ENCODE measurements around the gene WDR73. TPM values are rescaled to one million over a fixed set of nuclear protein-coding genes. Genes with fewer than 3 reads are reported as not detected.

WDR73 gene
- polyA plus RNA-seq, 1 of the 3 experiments (the other 2 are of a cell fraction) = 32.9 TPM

GRCh38 chr15:84629033-84629432, 25.1 kb downstream of the WDR73 start:
- Histone ChIP-seq H3K4me2 (no peak overlapping the region), H3K9me2 (no peaks in the 10 kb centered on the region), H3K9me3 (no peaks in the 10 kb centered on the region), H3K27me3 (ENCODE audit: insufficient read depth) (no peaks in the 10 kb centered on the region), H3F3A (replicated peaks; ENCODE audit: insufficient read depth) (peaks cover 20% of the 10 kb centered on the region), H3K27ac (ENCODE audit: low read depth in 2 of 2, low read length in 1 of 2) (no peak overlapping the region), H2AFZ (ENCODE audit: low read depth) (no peak overlapping the region), H4K20me1 (ENCODE audit: insufficient read depth) (peaks cover 2% of the 10 kb centered on the region; the same call in 1 of the 2 replicates), H3K4me3 (ENCODE audit: low read depth in 2 of 2, low read length in 1 of 2) (no peak overlapping the region), H3K4me1 (ENCODE audit: control insufficient read depth in 1 of 2, insufficient read depth in 2 of 2, low read depth in 1 of 2, low read length in 1 of 2) (peaks cover 13 to 15% of the 10 kb centered on the region in 2 experiments; a peak in 2 of 4 replicates), H3K9ac (no peak overlapping the region), H3K36me3 (replicated peaks in 1 of 2; ENCODE audit: control insufficient read depth in 1 of 2, insufficient read depth in 2 of 2, low read length in 1 of 2) (no peaks in the 10 kb centered on the region), H3K79me2 (ENCODE audit: insufficient read depth) (peaks cover 18% of the 10 kb centered on the region)
- DNase-seq = no peak
- ChIA-PET POLR2A (no interaction called here), CTCF (interaction anchor here (1.9 to 2.5 kb wide), 2 partner anchors 30 to 58 kb away, joined by 6 to 11 read pairs; no protein-coding TSS in a partner anchor)
- TF ChIP-seq PBX3 (IDR thresholded peaks at IDR 0.05) (no peak), NRF1 (IDR thresholded peaks at IDR 0.05; ENCODE audit: low read depth, low read length) (no peak), SMC3 (IDR thresholded peaks at IDR 0.05; ENCODE audit: low read depth, low read length) (no peak), GATA2 (CRISPR knock-in tag; IDR thresholded peaks at IDR 0.05) (no peak)
- 95% methylated on average over 9 of the region's 9 CpGs for WGBS (ENCODE audit: low lambda C conversion rate)

- Histone ChIP-seq H3K9me2 (no peaks in the 10 kb centered on the region), H4K20me1 (ENCODE audit: insufficient read depth) (no peaks in the 10 kb centered on the region), H3K4me1 (ENCODE audit: control insufficient read depth in 1 of 2, insufficient read depth in 2 of 2, low read depth in 1 of 2, low read length in 1 of 2) (peaks cover 0 to under 1% of the 10 kb centered on the region in 2 experiments; a peak in 1 of 4 replicates), H3K9ac (no peak overlapping the region), H3K9me3 (0 out of 2 replicates have a peak, but pooled peaks cover 7% of the 10 kb centered on the region), H3K27ac (ENCODE audit: low read depth in 2 of 2, low read length in 1 of 2) (no peak overlapping the region), H3K4me3 (ENCODE audit: low read depth in 2 of 2, low read length in 1 of 2) (no peak overlapping the region), H3K4me2 (no peak overlapping the region), H3K36me3 (replicated peaks in 1 of 2; ENCODE audit: control insufficient read depth in 1 of 2, insufficient read depth in 2 of 2, low read length in 1 of 2) (peaks cover 24 to 36% of the 10 kb centered on the region in 2 experiments), H2AFZ (ENCODE audit: low read depth) (no peak overlapping the region), H3K27me3 (ENCODE audit: insufficient read depth) (no peaks in the 10 kb centered on the region), H3F3A (replicated peaks; ENCODE audit: insufficient read depth) (peaks cover 3% of the 10 kb centered on the region), H3K79me2 (ENCODE audit: insufficient read depth) (no peaks in the 10 kb centered on the region)
- POLR2A ChIA-PET = no interaction called here
- no peak for DNase-seq
- CTCF ChIA-PET = interaction anchor here (0.8 to 1.8 kb wide), 5 partner anchors 23 to 303 kb away, joined by 3 to 5 read pairs (median 4); no protein-coding TSS in a partner anchor
- no peak for TF ChIP-seq MXI1 (IDR thresholded peaks at IDR 0.05; ENCODE audit: low read depth, low read length)
- TF ChIP-seq RFX5 (IDR thresholded peaks at IDR 0.05; ENCODE audit: low read length) = no peak
- no peak for TF ChIP-seq MEF2A (IDR thresholded peaks at IDR 0.05; ENCODE audit: borderline replicate concordance, low read depth)
- TF ChIP-seq NFIC (IDR thresholded peaks at IDR 0.05; ENCODE audit: borderline replicate concordance) = no peak
- no peak for TF ChIP-seq TAF1 (IDR thresholded peaks at IDR 0.05; ENCODE audit: borderline replicate concordance, low read depth, low read length)
- no peak for TF ChIP-seq GATA2 (CRISPR knock-in tag; IDR thresholded peaks at IDR 0.05)
- no peak for TF ChIP-seq PBX3 (IDR thresholded peaks at IDR 0.05)
- no peak for TF ChIP-seq ZBTB33 (IDR thresholded peaks at IDR 0.05; ENCODE audit: borderline replicate concordance, low read depth)
- TF ChIP-seq TEAD4 (IDR thresholded peaks at IDR 0.05; ENCODE audit: borderline replicate concordance, insufficient read depth) = no peak
- no peak for TF ChIP-seq IRF3 (IDR thresholded peaks at IDR 0.05; ENCODE audit: low read depth, low read length)
- TF ChIP-seq USF2 (IDR thresholded peaks at IDR 0.05; ENCODE audit: borderline replicate concordance, low read depth, low read length) = no peak
- no peak for TF ChIP-seq MAX (IDR thresholded peaks at IDR 0.05; ENCODE audit: low read depth)
- TF ChIP-seq CHD2 (IDR thresholded peaks at IDR 0.05; ENCODE audit: low read length, partially characterized antibody) = no peak
- no peak for TF ChIP-seq RXRA (IDR thresholded peaks at IDR 0.05; ENCODE audit: borderline replicate concordance, low read depth)
- no peak for TF ChIP-seq JUND (IDR thresholded peaks at IDR 0.05)
- TF ChIP-seq TCF12 (IDR thresholded peaks at IDR 0.05) = no peak
- no peak for TF ChIP-seq RAD21 (IDR thresholded peaks at IDR 0.05; ENCODE audit: low read length)
- WGBS (ENCODE audit: low lambda C conversion rate) = 94% methylated on average over 2 of the region's 2 CpGs
These were observed 29.0 kb downstream of the WDR73 start for GRCh38 chr15:84625123-84625522.

All from SK-N-SH (cell line).